Liver (tissue), 9 donors: ENCODE data around the gene SUGCT. TPM values are rescaled to one million over a fixed set of nuclear protein-coding genes. Genes with fewer than 3 reads are reported as not detected.
A peak's percentile ranks its signal among the peaks of the same experiment; 100 is the strongest.

ENCODE experiments used
- DNase-seq: peaks from one replicate; pipeline ENCODE4 v3.0.0-alpha.2; 2017; ENCODE audit warnings: low spot score
- H3K27ac ChIP-seq, 2 donors: one replicate each; pipeline ENCODE4 v1.7.0; 2013; ENCODE audit warnings: inconsistent platforms in 2 of 2, low read length in 2 of 2, control low read depth in 1 of 2, low read depth in 1 of 2, mild to moderate bottlenecking in 1 of 2
- H3K27me3 ChIP-seq, 4 donors: one replicate each; pipeline versions ENCODE4 v1.6.1 to v1.7.0; 2013; ENCODE audit warnings: low read length in 3 of 4, inconsistent platforms in 1 of 4, mild to moderate bottlenecking in 1 of 4, moderate library complexity in 1 of 4; ENCODE audit not compliant: control insufficient read depth in 4 of 4, insufficient read depth in 4 of 4
- H3K36me3 ChIP-seq, 4 donors: one replicate each; pipeline versions ENCODE4 v1.6.1 to v1.7.0; 2013; ENCODE audit warnings: low read length in 3 of 4, mild to moderate bottlenecking in 3 of 4, low read depth in 1 of 4, moderate library complexity in 1 of 4; ENCODE audit not compliant: control insufficient read depth in 4 of 4, insufficient read depth in 3 of 4
- H3K4me1 ChIP-seq, 4 donors: one replicate each; pipeline versions ENCODE4 v1.6.1 to v1.7.0; 2013; ENCODE audit warnings: low read length in 3 of 4, mild to moderate bottlenecking in 3 of 4, moderate library complexity in 1 of 4; ENCODE audit not compliant: control insufficient read depth in 4 of 4, insufficient read depth in 4 of 4
- H3K4me3 ChIP-seq, 3 donors: one replicate each; pipeline versions ENCODE4 v1.6.1 to v1.7.0; 2013; ENCODE audit warnings: low read length in 3 of 3, control low read depth in 1 of 3, low read depth in 1 of 3, mild to moderate bottlenecking in 1 of 3
- H3K9ac ChIP-seq, 2 donors: one replicate each; pipeline ENCODE4 v1.7.0; 2013; ENCODE audit warnings: low read length in 2 of 2, mild to moderate bottlenecking in 2 of 2, moderate library complexity in 2 of 2, control low read depth in 1 of 2, low read depth in 1 of 2
- H3K9me3 ChIP-seq, 4 donors: one replicate each; pipeline versions ENCODE4 v1.6.1 to v1.7.0; 2013; ENCODE audit warnings: low read length in 3 of 4; ENCODE audit not compliant: control insufficient read depth in 4 of 4
- EGR1 ChIP-seq, 2 donors: IDR thresholded peaks; 2 replicates each; pipeline ENCODE4 v1.6.1; 2016 to 2018; ENCODE audit warnings: antibody characterized with exemption in 2 of 2, low read depth in 2 of 2
- FOXA1 ChIP-seq: IDR thresholded peaks from 2 replicates; pipeline ENCODE4 v1.6.1; 2016; ENCODE audit warnings: antibody characterized with exemption
- FOXA2 ChIP-seq: IDR thresholded peaks from 2 replicates; pipeline ENCODE4 v1.6.1; 2016; ENCODE audit warnings: antibody characterized with exemption
- GABPA ChIP-seq, 2 donors: IDR thresholded peaks in 1 of 2; conservative IDR thresholded peaks in 1 of 2; 2 replicates each; pipeline ENCODE4 v1.6.1; 2016; ENCODE audit warnings: antibody characterized with exemption in 2 of 2, mild to moderate bottlenecking in 1 of 2, moderate library complexity in 1 of 2
- HNF4A ChIP-seq, 2 donors: conservative IDR thresholded peaks; 2 replicates each; pipeline ENCODE4 v1.6.1; 2016; ENCODE audit warnings: antibody characterized with exemption in 2 of 2, mild to moderate bottlenecking in 2 of 2
- HNF4G ChIP-seq: IDR thresholded peaks from 2 replicates; pipeline ENCODE4 v1.6.1; 2016; ENCODE audit warnings: antibody characterized with exemption
- JUND ChIP-seq, 2 donors: IDR thresholded peaks; 2 replicates each; pipeline ENCODE4 v1.6.1; 2016; ENCODE audit warnings: antibody characterized with exemption in 2 of 2
- NR2F2 ChIP-seq: IDR thresholded peaks from 2 replicates; pipeline ENCODE4 v1.6.1; 2016; ENCODE audit warnings: antibody characterized with exemption
- RAD21 ChIP-seq, 2 donors: IDR thresholded peaks; 2 replicates each; pipeline ENCODE4 v1.6.1; 2016; ENCODE audit warnings: antibody characterized with exemption in 2 of 2, mild to moderate bottlenecking in 2 of 2
- RXRA ChIP-seq, 2 donors: IDR thresholded peaks; 2 replicates each; pipeline ENCODE4 v1.6.1; 2017 to 2018; ENCODE audit warnings: antibody characterized with exemption in 2 of 2, mild to moderate bottlenecking in 1 of 2
- SP1 ChIP-seq: IDR thresholded peaks from 2 replicates; pipeline ENCODE4 v1.6.1; 2018; ENCODE audit warnings: antibody characterized with exemption, mild to moderate bottlenecking
- TAF1 ChIP-seq: conservative IDR thresholded peaks from 2 replicates; pipeline ENCODE4 v1.6.1; 2016; ENCODE audit warnings: antibody characterized with exemption, mild to moderate bottlenecking
- YY1 ChIP-seq: IDR thresholded peaks from 2 replicates; pipeline ENCODE4 v1.6.1; 2016; ENCODE audit warnings: antibody characterized with exemption, mild to moderate bottlenecking
- WGBS: extraction: QIAGEN DNeasy Blood & Tissue Kit; methylation state at CpG from one replicate; pipeline ENCODE4 v1.1.7; 2013; 5-methylcytosine and 5-hydroxymethylcytosine counted together
- polyA plus RNA-seq, 2 donors: library from polyadenylated mRNA; stranded (reverse) in 1 of 2; unstranded in 1 of 2; fragments of 200-250 nt in 1 of 2; fragments of >200 nt in 1 of 2; fragmentation: Nextera tagmentation in 1 of 2; extraction: Ambion mirVana in 1 of 2; gene quantifications; one replicate each; pipeline versions ENCODE4 v1.2.1 to v1.2.3, GENCODE V29; 2013 to 2015
- total RNA-seq, 2 donors: library from RNA; depleted of rRNA; stranded (reverse); fragments of >200 nt; gene quantifications; one replicate each; pipeline ENCODE4 v1.2.3, GENCODE V29; 2014
- TF ChIP-seq, protein P1 (sequence below): IDR thresholded peaks from 2 replicates; pipeline ENCODE4 v1.6.1; 2016; ENCODE audit warnings: antibody characterized with exemption
- TF ChIP-seq, protein P2 (sequence below): fragments of 150-350 bp; IDR thresholded peaks from 2 replicates; pipeline ENCODE4 v1.5.1; 2017; ENCODE audit warnings: improper control_type of control experiment, low read depth, low read length; ENCODE audit not compliant: missing input control
- TF ChIP-seq, protein P3 (sequence below): IDR thresholded peaks from 2 replicates; pipeline ENCODE4 v1.6.1; 2016; ENCODE audit warnings: antibody characterized with exemption, mild to moderate bottlenecking
- TF ChIP-seq, protein P4 (sequence below): IDR thresholded peaks from 2 replicates; pipeline ENCODE4 v1.6.1; 2016; ENCODE audit warnings: antibody characterized with exemption
- donor health status: healthy.
- donor health status: healthy.
- donor health status: healthy.
- donor health status: healthy.
- donor health status: healthy.

SUGCT gene
- total and polyA plus RNA-seq, 4 donors, result 6.2 to 11.9 (median 9.9) TPM

DNA sequence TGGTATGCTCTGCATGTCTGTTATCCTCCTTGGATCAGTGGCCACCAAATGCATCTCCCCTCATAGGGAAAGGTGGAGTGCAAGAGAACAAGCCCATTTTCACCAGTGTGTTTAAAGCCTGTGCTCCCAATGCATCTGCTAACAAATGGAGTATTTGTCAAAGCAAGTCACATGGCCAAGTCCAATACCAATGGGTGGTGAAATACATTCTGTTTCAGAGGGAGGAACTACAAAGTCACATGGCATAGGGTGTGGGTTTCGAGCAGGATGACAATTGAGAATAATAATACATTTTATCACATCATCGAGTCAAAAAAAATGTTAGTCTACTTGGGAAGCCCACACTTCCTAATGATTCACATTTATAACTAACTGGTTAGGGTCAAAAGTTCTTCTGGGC is 62.7 kb downstream of the SUGCT start (continued):
- no peak for TF ChIP-seq RAD21 (IDR thresholded peaks at IDR 0.05)

DNA sequence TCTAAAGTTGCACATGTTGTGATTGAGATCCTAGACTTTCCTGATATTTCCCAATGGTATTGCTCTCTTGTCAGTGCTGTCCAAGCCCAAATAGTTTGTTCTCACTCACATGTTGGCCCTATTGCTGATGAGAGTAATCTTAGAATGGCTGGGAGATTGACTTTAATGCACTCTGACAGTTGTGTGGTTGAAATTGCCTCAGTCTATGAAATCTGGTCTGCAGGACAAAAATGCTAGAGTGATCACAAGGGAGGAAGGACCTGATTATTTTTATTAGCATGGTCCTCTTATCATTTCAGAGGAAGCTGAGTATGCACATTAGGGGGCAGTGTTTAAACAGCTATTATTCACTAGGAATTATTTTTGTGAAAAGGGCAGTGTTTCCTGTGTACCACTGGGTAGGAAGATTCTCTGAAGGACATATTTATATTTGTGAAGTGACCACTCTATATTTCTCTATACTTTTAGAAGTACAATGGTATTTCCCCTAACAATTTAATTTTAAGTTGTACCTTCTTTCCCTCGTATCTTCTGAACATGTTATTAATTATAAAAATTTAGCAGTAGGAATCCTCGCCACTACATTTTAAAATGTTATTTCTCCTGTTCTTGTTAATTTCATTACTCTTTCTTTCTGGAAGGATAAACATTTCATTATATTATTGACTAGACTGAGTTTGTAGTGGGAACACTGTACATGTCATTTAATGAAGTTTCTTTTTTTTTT is 64.4 kb downstream of the SUGCT start:
- Histone ChIP-seq H3K9me3 (no peaks in the 10 kb centered on the region), H3K4me1 (no peaks in the 10 kb centered on the region), H3K27me3 (no peaks in the 10 kb centered on the region), H3K9ac (no peak overlapping the region), H3K27ac (no peak overlapping the region), H3K4me3 (no peak overlapping the region), H3K36me3 (peaks cover 0 to 2% (median 0%) of the 10 kb centered on the region in 4 donors)
- 43% methylated on average over 2 of the region's 2 CpGs for WGBS
- peak; percentile 69 to 73 for TF ChIP-seq RAD21 (IDR thresholded peaks at IDR 0.05)
- TF ChIP-seq, protein P1, sequence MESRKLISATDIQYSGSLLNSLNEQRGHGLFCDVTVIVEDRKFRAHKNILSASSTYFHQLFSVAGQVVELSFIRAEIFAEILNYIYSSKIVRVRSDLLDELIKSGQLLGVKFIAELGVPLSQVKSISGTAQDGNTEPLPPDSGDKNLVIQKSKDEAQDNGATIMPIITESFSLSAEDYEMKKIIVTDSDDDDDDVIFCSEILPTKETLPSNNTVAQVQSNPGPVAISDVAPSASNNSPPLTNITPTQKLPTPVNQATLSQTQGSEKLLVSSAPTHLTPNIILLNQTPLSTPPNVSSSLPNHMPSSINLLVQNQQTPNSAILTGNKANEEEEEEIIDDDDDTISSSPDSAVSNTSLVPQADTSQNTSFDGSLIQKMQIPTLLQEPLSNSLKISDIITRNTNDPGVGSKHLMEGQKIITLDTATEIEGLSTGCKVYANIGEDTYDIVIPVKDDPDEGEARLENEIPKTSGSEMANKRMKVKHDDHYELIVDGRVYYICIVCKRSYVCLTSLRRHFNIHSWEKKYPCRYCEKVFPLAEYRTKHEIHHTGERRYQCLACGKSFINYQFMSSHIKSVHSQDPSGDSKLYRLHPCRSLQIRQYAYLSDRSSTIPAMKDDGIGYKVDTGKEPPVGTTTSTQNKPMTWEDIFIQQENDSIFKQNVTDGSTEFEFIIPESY, result no peak
- TF ChIP-seq FOXA1, result no peak
- TF ChIP-seq, protein P2, sequence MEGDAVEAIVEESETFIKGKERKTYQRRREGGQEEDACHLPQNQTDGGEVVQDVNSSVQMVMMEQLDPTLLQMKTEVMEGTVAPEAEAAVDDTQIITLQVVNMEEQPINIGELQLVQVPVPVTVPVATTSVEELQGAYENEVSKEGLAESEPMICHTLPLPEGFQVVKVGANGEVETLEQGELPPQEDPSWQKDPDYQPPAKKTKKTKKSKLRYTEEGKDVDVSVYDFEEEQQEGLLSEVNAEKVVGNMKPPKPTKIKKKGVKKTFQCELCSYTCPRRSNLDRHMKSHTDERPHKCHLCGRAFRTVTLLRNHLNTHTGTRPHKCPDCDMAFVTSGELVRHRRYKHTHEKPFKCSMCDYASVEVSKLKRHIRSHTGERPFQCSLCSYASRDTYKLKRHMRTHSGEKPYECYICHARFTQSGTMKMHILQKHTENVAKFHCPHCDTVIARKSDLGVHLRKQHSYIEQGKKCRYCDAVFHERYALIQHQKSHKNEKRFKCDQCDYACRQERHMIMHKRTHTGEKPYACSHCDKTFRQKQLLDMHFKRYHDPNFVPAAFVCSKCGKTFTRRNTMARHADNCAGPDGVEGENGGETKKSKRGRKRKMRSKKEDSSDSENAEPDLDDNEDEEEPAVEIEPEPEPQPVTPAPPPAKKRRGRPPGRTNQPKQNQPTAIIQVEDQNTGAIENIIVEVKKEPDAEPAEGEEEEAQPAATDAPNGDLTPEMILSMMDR, result peak; percentile 34
- DNase-seq, result no peak

DNA sequence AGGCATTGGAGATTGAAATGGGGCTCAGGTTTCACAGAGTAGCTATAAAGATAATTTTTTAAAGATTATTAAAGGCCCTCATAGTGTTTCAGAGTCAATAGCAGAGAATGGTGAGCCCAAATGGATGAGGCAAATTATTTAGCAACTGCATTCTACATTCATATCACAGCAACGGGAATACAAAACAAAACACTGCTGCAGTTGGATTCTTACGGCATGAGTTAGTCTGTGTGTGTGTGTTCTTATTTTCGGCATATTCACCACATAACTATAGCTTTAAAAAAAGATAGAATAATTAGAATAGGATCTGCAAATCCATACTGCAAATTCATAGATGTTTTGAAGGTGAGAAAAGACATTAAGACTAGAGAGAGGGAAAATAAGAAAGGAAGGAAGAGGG is 66.0 kb downstream of the SUGCT start:
- Histone ChIP-seq H3K9ac (no peak overlapping the region), H3K27me3 (no peaks in the 10 kb centered on the region), H3K27ac (no peak overlapping the region), H3K4me3 (no peak overlapping the region), H3K4me1 (no peaks in the 10 kb centered on the region), H3K9me3 (no peaks in the 10 kb centered on the region), H3K36me3 (no peaks in the 10 kb centered on the region)
- no peak for DNase-seq
- 91% methylated on average over 3 of the region's 3 CpGs for WGBS
- TF ChIP-seq GABPA (IDR thresholded peaks at IDR 0.05 in 1 of 2, conservative IDR thresholded peaks at IDR 0.05 in 1 of 2) (no peak), NR2F2 (no peak), HNF4G (no peak), FOXA1 (no peak), YY1 (no peak), HNF4A (conservative IDR thresholded peaks at IDR 0.05) (no peak), RAD21 (IDR thresholded peaks at IDR 0.05) (no peak), FOXA2 (no peak), JUND (IDR thresholded peaks at IDR 0.05) (no peak), EGR1 (IDR thresholded peaks at IDR 0.05; ENCODE audit: low read depth in 2 of 2) (no peak), SP1 (no peak), TAF1 (no peak), RXRA (IDR thresholded peaks at IDR 0.05) (no peak)
- TF ChIP-seq, protein P2, result no peak
- TF ChIP-seq, protein P1, result no peak
- TF ChIP-seq, protein P3, sequence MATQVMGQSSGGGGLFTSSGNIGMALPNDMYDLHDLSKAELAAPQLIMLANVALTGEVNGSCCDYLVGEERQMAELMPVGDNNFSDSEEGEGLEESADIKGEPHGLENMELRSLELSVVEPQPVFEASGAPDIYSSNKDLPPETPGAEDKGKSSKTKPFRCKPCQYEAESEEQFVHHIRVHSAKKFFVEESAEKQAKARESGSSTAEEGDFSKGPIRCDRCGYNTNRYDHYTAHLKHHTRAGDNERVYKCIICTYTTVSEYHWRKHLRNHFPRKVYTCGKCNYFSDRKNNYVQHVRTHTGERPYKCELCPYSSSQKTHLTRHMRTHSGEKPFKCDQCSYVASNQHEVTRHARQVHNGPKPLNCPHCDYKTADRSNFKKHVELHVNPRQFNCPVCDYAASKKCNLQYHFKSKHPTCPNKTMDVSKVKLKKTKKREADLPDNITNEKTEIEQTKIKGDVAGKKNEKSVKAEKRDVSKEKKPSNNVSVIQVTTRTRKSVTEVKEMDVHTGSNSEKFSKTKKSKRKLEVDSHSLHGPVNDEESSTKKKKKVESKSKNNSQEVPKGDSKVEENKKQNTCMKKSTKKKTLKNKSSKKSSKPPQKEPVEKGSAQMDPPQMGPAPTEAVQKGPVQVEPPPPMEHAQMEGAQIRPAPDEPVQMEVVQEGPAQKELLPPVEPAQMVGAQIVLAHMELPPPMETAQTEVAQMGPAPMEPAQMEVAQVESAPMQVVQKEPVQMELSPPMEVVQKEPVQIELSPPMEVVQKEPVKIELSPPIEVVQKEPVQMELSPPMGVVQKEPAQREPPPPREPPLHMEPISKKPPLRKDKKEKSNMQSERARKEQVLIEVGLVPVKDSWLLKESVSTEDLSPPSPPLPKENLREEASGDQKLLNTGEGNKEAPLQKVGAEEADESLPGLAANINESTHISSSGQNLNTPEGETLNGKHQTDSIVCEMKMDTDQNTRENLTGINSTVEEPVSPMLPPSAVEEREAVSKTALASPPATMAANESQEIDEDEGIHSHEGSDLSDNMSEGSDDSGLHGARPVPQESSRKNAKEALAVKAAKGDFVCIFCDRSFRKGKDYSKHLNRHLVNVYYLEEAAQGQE, result no peak
- TF ChIP-seq, protein P4, sequence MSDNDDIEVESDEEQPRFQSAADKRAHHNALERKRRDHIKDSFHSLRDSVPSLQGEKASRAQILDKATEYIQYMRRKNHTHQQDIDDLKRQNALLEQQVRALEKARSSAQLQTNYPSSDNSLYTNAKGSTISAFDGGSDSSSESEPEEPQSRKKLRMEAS, result no peak
